Heart right ventricle (tissue), 16 donors: ENCODE measurements around the gene PIGL. TPM values are rescaled to one million over a fixed set of nuclear protein-coding genes. Genes with fewer than 3 reads are reported as not detected.

ENCODE experiments used
- ATAC-seq, 8 donors: fragments of 200-7000 bp; cut with Tn5 transposase; one replicate each; pipeline ENCODE4 v1.9.1; 2020; ENCODE audit warnings: mild to moderate bottlenecking in 8 of 8, moderate library complexity in 8 of 8, moderate number of reproducible peaks in 1 of 8
- DNase-seq, 2 donors: peaks; one replicate each; pipeline ENCODE4 v3.0.0-alpha.2; 2020
- H3K27ac ChIP-seq, 10 donors: fragments of 200-600 bp; sonication (generic) in 2 of 10; one replicate each; pipeline versions ENCODE4 v1.5.0 to v1.8.0; 2020 to 2022; ENCODE audit warnings: mild to moderate bottlenecking in 3 of 10
- H3K27me3 ChIP-seq, 7 donors: fragments of 200-600 bp; one replicate each; pipeline ENCODE4 v1.8.0; 2021 to 2022; ENCODE audit warnings: mild to moderate bottlenecking in 2 of 7
- H3K36me3 ChIP-seq, 9 donors: fragments of 200-600 bp; sonication (generic) in 1 of 9; one replicate each; pipeline versions ENCODE4 v1.5.0 to v1.8.0; 2020 to 2022; ENCODE audit warnings: mild to moderate bottlenecking in 2 of 9
- H3K4me1 ChIP-seq, 9 donors: fragments of 200-600 bp; sonication (generic) in 1 of 9; one replicate each; pipeline versions ENCODE4 v1.5.0 to v1.8.0; 2020 to 2022; ENCODE audit warnings: mild to moderate bottlenecking in 4 of 9
- H3K4me3 ChIP-seq, 10 donors: fragments of 200-600 bp; sonication (generic) in 2 of 10; one replicate each; pipeline versions ENCODE4 v1.5.0 to v1.8.0; 2020 to 2022; ENCODE audit warnings: mild to moderate bottlenecking in 7 of 10, moderate library complexity in 2 of 10
- H3K9me3 ChIP-seq, 11 donors: fragments of 200-600 bp in 10 of 11; sonication (generic) in 2 of 11; one replicate each; pipeline versions ENCODE4 v1.5.0 to v1.8.0; 2013 to 2022; ENCODE audit warnings: mild to moderate bottlenecking in 2 of 11, control low read depth in 1 of 11, moderate library complexity in 1 of 11
- WGBS, 2 donors: extraction: QIAGEN DNeasy Blood & Tissue Kit; methylation state at CpG; one replicate each; pipeline ENCODE4 v1.1.7; 2013; ENCODE audit warnings: inconsistent platforms in 1 of 2; 5-methylcytosine and 5-hydroxymethylcytosine counted together
- intact Hi-C, 10 donors: fragments of 100-400 bp; cut with DNase I; formaldehyde crosslinking; loops; one replicate each; pipeline versions ENCODE4 v1.11.1 to v1.14.2; 2022
- polyA plus RNA-seq, 2 donors: library from polyadenylated mRNA; stranded (reverse); fragments of 200-250 nt; gene quantifications; one replicate each; pipeline ENCODE4 v1.2.3, GENCODE V29; 2013
- total RNA-seq, 10 donors: library from RNA; stranded (reverse); fragmentation: NEBNext Ultra II Directional in 3 of 10; extraction: Animal tissue kit (Norgen Biotek cat#: 25700) in 3 of 10; gene quantifications; one replicate each; pipeline versions ENCODE4 v1.2.1 to v1.2.4, GENCODE V29; 2021 to 2023
- TF ChIP-seq, protein P1 (sequence below), 9 donors: fragments of 200-600 bp; sonication (generic) in 2 of 9; IDR thresholded peaks; one replicate each; pipeline versions ENCODE4 v1.5.0 to v1.8.0; 2021 to 2022; ENCODE audit warnings: antibody characterized with exemption in 9 of 9, mild to moderate bottlenecking in 5 of 9, moderate library complexity in 1 of 9
- donor health status: Arrhythmogenic right ventricular cardiomyopathy.
- donor health status: ischemic (EF 13 %, LVEDD 7.1; RV severe dilation, severe dysfunction).
- donor health status: healthy with polysubstance abuse.
- donor health status: DM: no; HTN: yes; CAD: no.
- donor health status: DM: no; HTN: no; CAD: no.
- donor health status: ischemic (EF 25% LVEDD 6.9; RV normal size, moderate dysfunction).
- donor health status: ischemic (EF 25% LVEDD 5.7; RV mildly dilated, moderate dysfunction).
- donor health status: healthy.
- donor health status: DM: yes; HTN: yes; CAD: no.
- donor health status: Ischemic cardiomyopathy.
- donor health status: ischemic (EF 35%, LVEDD 5.7; RV mildly dilated, moderate dysfunction).
- donor health status: nonischemic (EF 11% LVEDD 7.7; RV severe dilation, severe dysfunction).
- donor health status: DM: yes; HTN: yes; CAD: no.
- donor health status: PGD.
- donor health status: ischemic (EF 29% LVEDD 5.4; RV normal size, mild dysfunction).
- donor health status: nonischemic (EF 23%, LVEDD 6.1; RV moderate dilation, normal function).

Gene PIGL
- total and polyA plus RNA-seq, 12 donors = 6.1 to 14.6 (median 9.5) TPM

DNA sequence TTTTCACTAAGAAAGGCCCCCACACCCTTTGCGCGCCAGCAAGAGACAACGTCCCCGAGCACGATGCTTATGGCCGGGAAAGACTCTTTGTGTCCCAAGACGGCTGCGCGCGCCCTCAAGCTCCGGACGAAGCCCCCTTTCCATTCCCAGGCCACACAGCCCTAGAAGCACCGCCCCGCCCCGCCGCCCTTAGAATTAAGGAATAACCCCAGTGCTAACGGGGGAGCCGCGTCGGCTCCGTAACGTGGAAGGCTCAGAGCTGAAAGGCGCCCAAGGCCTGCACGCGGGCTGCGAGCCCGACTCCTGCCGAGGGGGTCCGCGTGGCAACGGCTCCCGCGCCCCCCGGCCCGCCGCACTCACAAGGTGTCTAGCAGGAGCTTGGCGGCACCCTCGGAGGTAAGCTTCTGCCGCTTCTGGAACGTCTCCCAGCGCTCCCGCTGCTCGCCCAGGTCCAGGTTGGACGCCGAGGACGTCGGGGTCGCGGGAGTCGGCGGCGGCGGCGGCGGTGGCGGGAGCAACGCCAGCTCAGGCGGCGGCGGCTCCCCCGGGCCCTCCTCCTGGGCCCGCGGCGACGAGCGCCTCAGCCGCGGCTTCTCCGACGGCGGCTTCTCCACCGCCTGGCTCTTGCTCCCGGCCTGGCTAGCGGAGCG is 135.8 kb downstream of the PIGL start:
- H3K27ac ChIP-seq = peak overlapping the region in 2 of 10 donors; percentile 14 to 26
- peaks cover 0 to 18% (median 12%) of the 10 kb centered on the region in 9 donors for H3K4me1 ChIP-seq
- DNase-seq = peak in 1 of 2 donors; percentile 25
- TF ChIP-seq, protein P1, sequence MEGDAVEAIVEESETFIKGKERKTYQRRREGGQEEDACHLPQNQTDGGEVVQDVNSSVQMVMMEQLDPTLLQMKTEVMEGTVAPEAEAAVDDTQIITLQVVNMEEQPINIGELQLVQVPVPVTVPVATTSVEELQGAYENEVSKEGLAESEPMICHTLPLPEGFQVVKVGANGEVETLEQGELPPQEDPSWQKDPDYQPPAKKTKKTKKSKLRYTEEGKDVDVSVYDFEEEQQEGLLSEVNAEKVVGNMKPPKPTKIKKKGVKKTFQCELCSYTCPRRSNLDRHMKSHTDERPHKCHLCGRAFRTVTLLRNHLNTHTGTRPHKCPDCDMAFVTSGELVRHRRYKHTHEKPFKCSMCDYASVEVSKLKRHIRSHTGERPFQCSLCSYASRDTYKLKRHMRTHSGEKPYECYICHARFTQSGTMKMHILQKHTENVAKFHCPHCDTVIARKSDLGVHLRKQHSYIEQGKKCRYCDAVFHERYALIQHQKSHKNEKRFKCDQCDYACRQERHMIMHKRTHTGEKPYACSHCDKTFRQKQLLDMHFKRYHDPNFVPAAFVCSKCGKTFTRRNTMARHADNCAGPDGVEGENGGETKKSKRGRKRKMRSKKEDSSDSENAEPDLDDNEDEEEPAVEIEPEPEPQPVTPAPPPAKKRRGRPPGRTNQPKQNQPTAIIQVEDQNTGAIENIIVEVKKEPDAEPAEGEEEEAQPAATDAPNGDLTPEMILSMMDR (IDR thresholded peaks at IDR 0.05) = no peak
- 0 to 1% methylated on average over 47 to 75 of the region's 75 CpGs for WGBS, 2 donors
- H3K36me3 ChIP-seq = peaks cover 0 to 19% (median 4%) of the 10 kb centered on the region in 9 donors
- intact Hi-C loops = loop anchor here in 1 of 10 donors (2.0 kb wide), 1 partner anchor 66 kb away; no protein-coding TSS in a partner anchor
- peak overlapping the region; percentile 32 to 73 (median 66) for H3K4me3 ChIP-seq
- peaks cover 0 to 16% (median 10%) of the 10 kb centered on the region in 7 donors for H3K27me3 ChIP-seq
- ATAC-seq = peak; percentile 44 to 72 (median 50)
- no peaks in the 10 kb centered on the region for H3K9me3 ChIP-seq

DNA sequence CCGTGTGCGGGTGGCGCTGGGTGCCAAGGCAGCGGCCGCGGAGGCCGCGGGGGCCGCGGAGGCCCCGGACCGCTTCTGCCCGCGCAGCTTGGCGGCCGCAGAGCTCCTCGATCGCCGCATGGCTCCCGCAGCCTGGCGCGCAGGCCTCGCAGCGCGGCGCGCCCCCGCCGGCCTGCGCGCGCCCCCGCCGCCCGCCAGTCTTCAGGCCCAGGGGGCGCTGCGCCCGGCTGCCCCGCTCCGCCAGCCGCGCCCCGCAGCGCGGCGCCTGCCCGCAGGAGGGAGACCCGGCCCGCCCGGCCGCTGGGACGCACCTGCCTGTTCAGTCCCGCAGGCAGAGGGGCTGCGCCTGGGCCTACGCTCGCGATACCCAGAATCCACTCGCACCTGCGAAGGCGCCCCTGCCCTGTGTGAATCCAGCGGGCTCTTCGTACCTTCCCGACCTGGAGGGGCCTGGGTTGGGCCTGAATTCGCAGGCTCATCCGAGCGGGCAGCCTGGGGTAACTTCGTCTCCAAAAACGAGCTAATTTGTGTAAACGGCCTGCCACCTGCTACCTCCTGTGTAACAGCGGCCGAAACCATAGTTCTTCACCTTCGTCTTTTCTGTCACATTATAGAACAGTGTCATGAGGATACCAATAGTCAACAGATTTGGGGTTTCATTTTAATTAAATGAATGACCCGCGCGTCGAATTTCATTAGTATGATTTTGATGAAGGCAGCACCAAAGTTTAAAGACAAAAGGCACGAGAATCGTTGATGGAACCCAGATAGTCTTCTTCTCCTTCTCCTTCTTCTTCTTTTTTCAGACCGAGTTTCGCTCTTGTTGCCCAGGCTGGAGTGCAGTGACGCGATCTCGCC is 136.5 kb downstream of the PIGL start, which contains the start of gene CENPV:
TSS of gene CENPV (minus strand) at position 153 of the 858 bp plus-strand sequence. CDS start at position 120, 33 bp downstream.
- ATAC-seq = peak; percentile 38 to 87 (median 60)
- Histone ChIP-seq H3K36me3 (peaks cover 0 to 13% (median 0%) of the 10 kb centered on the region in 9 donors), H3K9me3 (no peaks in the 10 kb centered on the region), H3K4me3 (peak within 1 kb of the TSS; percentile 32 to 73 (median 66)), H3K4me1 (peaks cover 0 to 18% (median 12%) of the 10 kb centered on the region in 9 donors), H3K27ac (peak within 1 kb of the TSS in 2 of 10 donors; percentile 14 to 26), H3K27me3 (peaks cover 0 to 16% (median 10%) of the 10 kb centered on the region in 7 donors)
- TF ChIP-seq, protein P1 (IDR thresholded peaks at IDR 0.05) = peak in 3 of 9 donors; percentile 14 to 37 (median 31)
- intact Hi-C loops = loop anchor here in 1 of 10 donors (2.0 kb wide), 1 partner anchor 67 kb away; no protein-coding TSS in a partner anchor
- WGBS, 2 donors = 15 to 19% methylated on average over 67 to 83 of the region's 83 CpGs
- peak in 1 of 2 donors; percentile 34 for DNase-seq

DNA sequence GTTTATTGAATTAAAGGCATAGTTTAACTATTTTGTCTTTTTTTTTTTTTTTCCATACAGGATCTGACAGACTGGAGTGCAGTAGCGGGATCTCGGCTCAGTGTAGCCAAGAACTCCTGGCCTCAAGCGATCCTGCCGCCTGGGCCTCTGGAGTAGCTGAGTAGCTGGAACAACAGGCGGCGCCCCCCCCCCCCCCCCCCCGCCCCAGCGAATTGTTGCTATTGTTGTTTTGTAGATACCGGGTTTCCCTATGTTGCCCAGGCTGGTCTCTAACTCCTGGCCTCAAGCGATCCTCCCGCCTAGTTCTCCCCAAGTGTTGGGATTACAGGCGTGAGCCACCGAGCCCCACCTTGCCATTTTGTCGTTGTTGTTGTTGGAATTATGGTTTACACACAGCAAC is 137.6 kb downstream of the PIGL start:
- no peaks in the 10 kb centered on the region for H3K9me3 ChIP-seq
- WGBS, 2 donors = 86 to 88% methylated on average over 11 to 14 of the region's 14 CpGs
- TF ChIP-seq, protein P1 (IDR thresholded peaks at IDR 0.05) = no peak
- H3K27me3 ChIP-seq = peaks cover 0 to 17% (median 10%) of the 10 kb centered on the region in 7 donors
- DNase-seq = no peak
- peaks cover 0 to 18% (median 12%) of the 10 kb centered on the region in 9 donors for H3K4me1 ChIP-seq
- ATAC-seq = no peak
- intact Hi-C loops = no loop called here
- H3K4me3 ChIP-seq = no peak overlapping the region
- no peak overlapping the region for H3K27ac ChIP-seq
- peaks cover 0 to 3% (median 0%) of the 10 kb centered on the region in 9 donors for H3K36me3 ChIP-seq

- peaks cover 0 to 12% (median 0%) of the 10 kb centered on the region in 7 donors for H3K27me3 ChIP-seq
- no peak overlapping the region for H3K4me3 ChIP-seq
- H3K4me1 ChIP-seq = peaks cover 0 to 4% (median 0%) of the 10 kb centered on the region in 9 donors
- no peak for DNase-seq
- TF ChIP-seq, protein P1 (IDR thresholded peaks at IDR 0.05) = no peak
- intact Hi-C loops = no loop called here
- H3K36me3 ChIP-seq = no peaks in the 10 kb centered on the region
- no peaks in the 10 kb centered on the region for H3K9me3 ChIP-seq
- H3K27ac ChIP-seq = no peak overlapping the region
- no peak for ATAC-seq
These were observed 141.4 kb downstream of the PIGL start for GRCh38 chr17:16358394-16358793.
